GM20000 (cell line): ENCODE results near the gene DNAJA2.

Source experiments
- DNase-seq: peaks from one replicate; pipeline ENCODE4 v3.0.0; 2012; ENCODE audit warnings: low spot score
- TF ChIP-seq, protein P1 (sequence below): IDR thresholded peaks from 2 replicates; pipeline ENCODE4 v1.5.1; 2012; ENCODE audit warnings: mild to moderate bottlenecking, control low read depth; ENCODE audit errors: extremely low read depth, missing control alignments

DNAJA2 gene

DNA sequence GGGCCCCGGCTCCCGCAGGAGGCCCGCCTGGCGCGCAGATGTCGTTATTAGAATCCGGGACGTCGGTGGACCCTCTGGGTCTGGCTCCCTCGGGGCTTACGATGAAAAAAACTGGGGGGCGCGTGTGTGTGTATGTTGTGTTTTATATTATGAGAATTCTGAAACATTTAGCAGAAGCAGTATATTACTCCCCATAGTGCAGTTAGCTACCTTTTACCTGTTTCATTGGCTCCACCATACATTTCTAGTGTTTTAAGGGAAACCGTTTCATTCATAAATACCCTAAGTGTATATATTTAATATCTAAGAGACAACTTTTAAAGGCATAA is 486 bp upstream of the DNAJA2 start:
- TF ChIP-seq, protein P1, sequence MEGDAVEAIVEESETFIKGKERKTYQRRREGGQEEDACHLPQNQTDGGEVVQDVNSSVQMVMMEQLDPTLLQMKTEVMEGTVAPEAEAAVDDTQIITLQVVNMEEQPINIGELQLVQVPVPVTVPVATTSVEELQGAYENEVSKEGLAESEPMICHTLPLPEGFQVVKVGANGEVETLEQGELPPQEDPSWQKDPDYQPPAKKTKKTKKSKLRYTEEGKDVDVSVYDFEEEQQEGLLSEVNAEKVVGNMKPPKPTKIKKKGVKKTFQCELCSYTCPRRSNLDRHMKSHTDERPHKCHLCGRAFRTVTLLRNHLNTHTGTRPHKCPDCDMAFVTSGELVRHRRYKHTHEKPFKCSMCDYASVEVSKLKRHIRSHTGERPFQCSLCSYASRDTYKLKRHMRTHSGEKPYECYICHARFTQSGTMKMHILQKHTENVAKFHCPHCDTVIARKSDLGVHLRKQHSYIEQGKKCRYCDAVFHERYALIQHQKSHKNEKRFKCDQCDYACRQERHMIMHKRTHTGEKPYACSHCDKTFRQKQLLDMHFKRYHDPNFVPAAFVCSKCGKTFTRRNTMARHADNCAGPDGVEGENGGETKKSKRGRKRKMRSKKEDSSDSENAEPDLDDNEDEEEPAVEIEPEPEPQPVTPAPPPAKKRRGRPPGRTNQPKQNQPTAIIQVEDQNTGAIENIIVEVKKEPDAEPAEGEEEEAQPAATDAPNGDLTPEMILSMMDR = no peak
- DNase-seq = no peak

DNA sequence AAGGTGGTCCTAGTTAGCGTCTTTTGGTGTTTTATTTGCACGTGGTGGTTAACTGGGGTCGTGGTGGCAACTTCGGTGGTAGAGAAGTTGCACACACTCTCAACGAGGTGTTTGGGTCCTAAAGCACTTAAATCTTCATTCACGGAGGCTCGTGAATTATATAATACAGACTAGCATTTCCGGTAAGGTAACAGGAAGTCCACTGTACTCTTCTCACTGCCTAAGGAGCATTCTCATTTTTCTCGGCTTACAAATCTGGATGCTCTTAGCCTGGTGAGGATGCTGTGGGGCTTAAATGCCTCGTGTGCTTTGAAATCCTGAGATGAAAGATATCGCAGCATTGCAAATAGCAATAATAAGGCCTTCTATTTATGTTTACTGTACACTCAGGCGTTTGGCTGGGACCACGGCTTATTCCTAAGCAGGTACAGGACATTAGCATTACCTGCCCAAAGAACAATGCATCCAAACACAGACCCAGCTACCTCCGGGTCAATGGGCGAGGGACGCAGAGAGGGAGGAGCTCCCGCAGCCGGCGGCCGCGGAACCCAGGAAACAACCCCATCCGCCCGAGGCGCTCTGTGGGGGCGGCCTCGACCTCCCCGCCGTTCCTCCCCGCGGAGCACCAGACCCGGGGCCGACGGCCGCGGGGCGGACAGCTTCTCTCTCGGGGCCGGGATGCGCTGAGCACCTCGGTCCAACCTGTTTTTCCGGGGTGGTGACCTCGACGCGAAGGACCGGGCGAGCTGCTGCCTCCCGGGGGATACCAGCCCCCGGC is 856 bp downstream of the DNAJA2 start:
- peak; percentile 74 for DNase-seq
- TF ChIP-seq, protein P1 = no peak

DNA sequence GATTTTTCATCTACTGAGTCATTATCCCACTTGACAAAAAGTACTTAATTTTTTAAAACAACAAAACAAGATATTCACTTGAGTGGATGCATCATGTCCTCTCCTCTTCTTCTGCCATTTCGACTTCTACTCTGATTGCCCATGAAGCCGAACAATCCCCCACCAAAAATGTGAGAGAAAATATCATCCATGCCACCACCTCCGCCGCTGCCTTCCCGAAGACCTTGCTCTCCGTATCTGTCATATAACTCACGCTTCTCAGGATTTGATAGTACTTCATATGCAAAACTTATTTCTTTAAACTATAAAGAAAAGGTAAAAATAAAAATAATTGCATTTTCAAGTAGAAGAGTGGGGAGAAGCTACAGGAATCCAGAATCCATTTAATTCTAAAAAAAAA is 2.2 kb downstream of the DNAJA2 start:
- DNase-seq = no peak
- TF ChIP-seq, protein P1 = no peak

DNA sequence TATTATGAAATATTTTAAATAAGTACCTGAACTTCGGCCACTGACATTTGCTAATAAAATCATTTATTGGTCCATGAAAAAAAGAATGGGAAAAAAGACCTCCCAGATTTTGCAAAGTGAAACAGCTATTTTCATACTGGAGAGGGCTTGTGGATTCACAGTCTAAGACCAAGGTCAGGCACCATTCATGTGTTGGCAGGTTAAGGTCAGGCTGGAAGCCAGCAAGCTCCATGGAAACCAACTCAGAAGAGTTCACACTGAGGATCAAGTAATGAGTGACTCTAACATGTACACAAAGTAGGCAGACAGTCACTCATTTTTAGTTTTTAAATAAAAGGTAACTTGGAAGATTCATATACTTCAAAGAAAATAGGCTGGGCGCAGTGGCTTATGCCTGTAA is 3.4 kb downstream of the DNAJA2 start:
- DNase-seq = no peak
- TF ChIP-seq, protein P1 = no peak

DNA sequence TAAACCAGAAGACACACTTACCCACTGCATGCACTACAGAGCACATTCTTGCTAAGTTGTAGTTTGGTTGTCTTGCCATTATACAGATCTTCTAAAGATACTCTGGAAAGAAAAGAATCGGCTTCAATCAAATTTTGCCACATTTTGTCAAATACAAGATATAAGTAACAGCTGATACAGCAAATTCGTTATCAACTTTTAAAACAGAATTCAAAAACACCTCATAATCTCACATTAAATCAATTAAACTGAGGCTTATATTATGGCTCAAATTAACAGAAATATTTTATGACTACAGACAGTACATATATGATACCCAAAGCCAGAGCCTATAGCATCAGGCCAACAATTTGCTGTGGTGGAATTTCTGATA is 5.4 kb downstream of the DNAJA2 start:
- TF ChIP-seq, protein P1 = no peak

DNA sequence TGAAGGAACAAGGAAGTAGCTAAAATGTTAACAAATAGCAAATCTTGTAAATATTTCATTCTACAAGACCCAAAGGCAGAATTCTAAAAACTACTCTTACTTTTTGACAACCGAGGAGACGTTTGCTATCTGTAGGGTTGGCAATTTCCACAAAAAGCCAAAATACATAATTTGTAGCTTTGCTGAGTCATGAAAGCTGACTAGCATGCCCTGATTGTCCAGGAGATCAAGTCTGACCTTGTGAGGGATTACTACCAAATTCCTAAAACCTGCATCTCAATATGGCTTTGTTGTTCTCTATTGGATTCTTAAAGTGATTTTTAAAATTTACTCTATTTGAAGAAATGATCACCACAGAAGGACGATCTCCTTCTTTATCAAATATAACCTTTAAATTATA is 10.8 kb downstream of the DNAJA2 start:
- TF ChIP-seq, protein P1 = no peak
- no peak for DNase-seq

More for the DNA sequence above, 5.4 kb downstream of the DNAJA2 start:
- DNase-seq = no peak

DNA sequence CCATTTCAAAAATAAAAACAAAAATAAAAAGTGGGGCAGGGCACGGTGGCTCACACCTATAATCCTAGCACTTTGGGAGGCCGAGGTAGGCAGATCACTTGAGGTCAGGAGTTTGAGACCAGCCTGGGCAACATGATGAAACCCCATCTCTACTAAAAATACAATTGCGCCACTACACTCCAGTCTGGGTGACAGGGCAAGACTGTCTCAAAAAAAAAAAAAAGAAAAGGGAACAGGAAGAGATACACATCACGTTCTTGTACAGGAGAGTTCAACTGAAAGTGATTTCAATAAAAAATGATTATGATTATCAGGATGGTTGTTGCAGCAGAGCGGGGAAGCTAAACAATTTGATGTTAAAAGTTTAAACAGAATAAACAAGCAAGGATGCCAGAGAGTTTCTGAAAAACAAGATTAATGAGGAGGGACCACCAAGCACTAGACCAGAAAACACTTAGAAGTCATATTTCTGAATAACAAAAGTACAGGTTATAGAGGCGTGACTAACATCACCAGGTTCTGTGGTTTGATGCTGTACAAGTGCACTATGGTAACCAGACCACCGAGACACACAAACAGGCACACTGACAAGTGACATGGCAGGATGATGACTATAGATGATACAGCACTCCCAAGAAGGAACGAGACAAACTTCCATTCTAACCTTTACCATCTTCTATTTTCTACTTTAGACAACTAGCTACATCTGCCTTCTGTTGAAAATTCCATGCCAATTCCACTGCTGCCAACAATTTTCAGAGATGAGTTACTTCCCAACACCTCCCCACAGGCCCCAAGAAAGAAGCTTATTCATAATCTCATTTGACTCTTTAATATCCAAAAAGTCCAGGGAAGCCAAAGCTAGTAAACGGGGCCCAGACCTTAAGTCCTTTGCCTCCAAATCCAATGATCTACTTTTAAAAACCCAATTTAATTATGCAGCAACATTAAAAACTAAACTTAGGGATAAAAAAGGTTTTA is 11.8 kb downstream of the DNAJA2 start:
- TF ChIP-seq, protein P1 = no peak
- no peak for DNase-seq
